ENCODE data around the gene CRIP2. TPM values are rescaled to one million over a fixed set of nuclear protein-coding genes. Genes with fewer than 3 reads are reported as not detected.
A peak's percentile ranks its signal among the peaks of the same experiment; 100 is the strongest.

Gene CRIP2
- total and polyA plus RNA-seq, 7 donors = 23.1 to 71.8 (median 32.2) TPM

DNA sequence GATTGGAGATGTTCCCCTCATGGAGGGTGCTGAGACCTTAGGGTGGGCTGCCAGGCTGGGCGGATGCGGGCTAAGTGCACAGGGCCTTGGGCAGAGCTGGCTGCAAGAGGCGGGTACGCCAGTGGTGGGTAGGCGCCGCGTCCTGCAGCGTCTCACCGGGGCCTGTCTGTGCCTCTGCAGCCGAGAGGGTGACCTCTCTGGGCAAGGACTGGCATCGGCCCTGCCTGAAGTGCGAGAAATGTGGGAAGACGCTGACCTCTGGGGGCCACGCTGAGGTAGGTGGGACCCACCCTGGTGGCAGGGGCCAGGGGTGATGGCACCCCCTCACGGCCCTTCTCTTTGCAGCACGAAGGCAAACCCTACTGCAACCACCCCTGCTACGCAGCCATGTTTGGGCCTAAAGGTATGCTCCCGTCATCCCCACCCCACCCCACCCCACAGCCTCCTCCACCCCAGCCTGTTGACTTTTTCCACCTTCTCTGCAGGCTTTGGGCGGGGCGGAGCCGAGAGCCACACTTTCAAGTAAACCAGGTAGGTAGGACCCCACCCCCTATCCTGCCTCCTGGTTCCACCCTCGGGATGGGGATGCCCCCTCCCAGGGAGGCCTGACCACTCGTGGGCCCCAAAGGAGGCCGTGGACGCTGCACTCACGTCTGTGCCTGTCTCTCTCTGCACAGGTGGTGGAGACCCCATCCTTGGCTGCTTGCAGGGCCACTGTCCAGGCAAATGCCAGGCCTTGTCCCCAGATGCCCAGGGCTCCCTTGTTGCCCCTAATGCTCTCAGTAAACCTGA lies 13.6 kb downstream of the CRIP2 start:
- no peaks in the 10 kb centered on the region for H3K9me3 ChIP-seq
- DNase-seq (peak; percentile 18 to 53), ATAC-seq (no peak)
- intact Hi-C loops (cut with DNase I) = loop anchor here (2.0 to 5.0 kb wide), 2 partner anchors 41 to 115 kb away; no protein-coding TSS in a partner anchor
- peaks cover 7% of the 10 kb centered on the region for H3K4me1 ChIP-seq
- peak overlapping the region; percentile 60 for H3K27ac ChIP-seq
- TF ChIP-seq, protein P1, sequence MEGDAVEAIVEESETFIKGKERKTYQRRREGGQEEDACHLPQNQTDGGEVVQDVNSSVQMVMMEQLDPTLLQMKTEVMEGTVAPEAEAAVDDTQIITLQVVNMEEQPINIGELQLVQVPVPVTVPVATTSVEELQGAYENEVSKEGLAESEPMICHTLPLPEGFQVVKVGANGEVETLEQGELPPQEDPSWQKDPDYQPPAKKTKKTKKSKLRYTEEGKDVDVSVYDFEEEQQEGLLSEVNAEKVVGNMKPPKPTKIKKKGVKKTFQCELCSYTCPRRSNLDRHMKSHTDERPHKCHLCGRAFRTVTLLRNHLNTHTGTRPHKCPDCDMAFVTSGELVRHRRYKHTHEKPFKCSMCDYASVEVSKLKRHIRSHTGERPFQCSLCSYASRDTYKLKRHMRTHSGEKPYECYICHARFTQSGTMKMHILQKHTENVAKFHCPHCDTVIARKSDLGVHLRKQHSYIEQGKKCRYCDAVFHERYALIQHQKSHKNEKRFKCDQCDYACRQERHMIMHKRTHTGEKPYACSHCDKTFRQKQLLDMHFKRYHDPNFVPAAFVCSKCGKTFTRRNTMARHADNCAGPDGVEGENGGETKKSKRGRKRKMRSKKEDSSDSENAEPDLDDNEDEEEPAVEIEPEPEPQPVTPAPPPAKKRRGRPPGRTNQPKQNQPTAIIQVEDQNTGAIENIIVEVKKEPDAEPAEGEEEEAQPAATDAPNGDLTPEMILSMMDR (IDR thresholded peaks at IDR 0.05) = no peak
- WGBS, 3 donors = 80 to 83% (median 81%) methylated on average over 25 to 26 of the region's 26 CpGs
- H3K27me3 ChIP-seq (ENCODE audit: insufficient read depth in 3 of 3, low read length in 2 of 3) = peaks cover 0 to 22% (median 0%) of the 10 kb centered on the region in 3 donors
- H3K4me3 ChIP-seq = peak overlapping the region; percentile 75
- H3K36me3 ChIP-seq (ENCODE audit: insufficient read depth in 1 of 2, low read depth in 1 of 2) = no peaks in the 10 kb centered on the region

DNA sequence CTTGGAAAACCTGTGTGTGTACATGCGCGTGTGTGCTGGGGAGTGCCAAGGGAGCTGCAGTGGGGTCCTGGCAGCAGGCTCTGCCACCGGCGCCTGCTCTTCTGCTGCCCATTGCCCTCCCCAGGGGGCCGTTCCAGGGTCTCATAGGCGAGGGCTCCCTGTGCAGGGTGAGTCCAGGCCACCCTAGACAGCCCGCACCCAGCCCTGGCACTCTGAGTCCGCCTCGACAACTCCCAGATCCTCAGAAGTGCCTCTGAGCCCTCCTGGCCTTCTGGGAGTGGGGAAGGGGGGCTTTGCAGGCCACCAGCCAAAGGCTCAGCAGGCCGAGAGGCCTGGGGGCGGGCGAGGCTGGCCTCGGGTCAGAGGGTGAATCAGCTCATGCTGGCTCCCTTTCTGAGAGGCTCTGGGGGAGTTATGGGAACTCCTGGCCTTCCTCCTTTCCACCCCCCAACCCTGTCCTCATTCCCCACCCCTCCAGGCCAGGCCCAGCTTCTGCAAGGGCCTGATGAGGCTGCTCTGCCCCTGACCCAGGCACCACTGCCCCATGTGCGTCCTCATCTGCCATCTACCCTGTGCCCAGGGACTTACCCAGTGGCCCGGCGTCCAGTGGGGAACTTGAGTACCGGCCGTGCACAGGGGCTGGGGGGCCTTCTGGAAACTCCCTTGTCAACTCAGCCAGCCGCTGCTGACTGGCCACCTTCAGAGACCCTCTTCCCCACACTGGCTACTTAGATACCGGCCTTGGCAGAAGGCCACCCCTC lies 14.3 kb downstream of the CRIP2 start:
- Histone ChIP-seq H3K27me3 (ENCODE audit: insufficient read depth in 3 of 3, low read length in 2 of 3) (peaks cover 0 to 22% (median 0%) of the 10 kb centered on the region in 3 donors), H3K27ac (no peak overlapping the region), H3K9me3 (no peaks in the 10 kb centered on the region), H3K36me3 (ENCODE audit: insufficient read depth in 1 of 2, low read depth in 1 of 2) (no peaks in the 10 kb centered on the region), H3K4me1 (peaks cover 6% of the 10 kb centered on the region), H3K4me3 (peak overlapping the region; percentile 75)
- TF ChIP-seq, protein P1 (IDR thresholded peaks at IDR 0.05) = no peak
- ATAC-seq = no peak
- intact Hi-C loops (cut with DNase I) = loop anchor here (1.0 to 5.0 kb wide), 3 partner anchors 42 to 119 kb away; no protein-coding TSS in a partner anchor
- DNase-seq = peak; percentile 32 to 58
- 65 to 73% (median 68%) methylated on average over 19 to 20 of the region's 20 CpGs for WGBS, 3 donors

DNA sequence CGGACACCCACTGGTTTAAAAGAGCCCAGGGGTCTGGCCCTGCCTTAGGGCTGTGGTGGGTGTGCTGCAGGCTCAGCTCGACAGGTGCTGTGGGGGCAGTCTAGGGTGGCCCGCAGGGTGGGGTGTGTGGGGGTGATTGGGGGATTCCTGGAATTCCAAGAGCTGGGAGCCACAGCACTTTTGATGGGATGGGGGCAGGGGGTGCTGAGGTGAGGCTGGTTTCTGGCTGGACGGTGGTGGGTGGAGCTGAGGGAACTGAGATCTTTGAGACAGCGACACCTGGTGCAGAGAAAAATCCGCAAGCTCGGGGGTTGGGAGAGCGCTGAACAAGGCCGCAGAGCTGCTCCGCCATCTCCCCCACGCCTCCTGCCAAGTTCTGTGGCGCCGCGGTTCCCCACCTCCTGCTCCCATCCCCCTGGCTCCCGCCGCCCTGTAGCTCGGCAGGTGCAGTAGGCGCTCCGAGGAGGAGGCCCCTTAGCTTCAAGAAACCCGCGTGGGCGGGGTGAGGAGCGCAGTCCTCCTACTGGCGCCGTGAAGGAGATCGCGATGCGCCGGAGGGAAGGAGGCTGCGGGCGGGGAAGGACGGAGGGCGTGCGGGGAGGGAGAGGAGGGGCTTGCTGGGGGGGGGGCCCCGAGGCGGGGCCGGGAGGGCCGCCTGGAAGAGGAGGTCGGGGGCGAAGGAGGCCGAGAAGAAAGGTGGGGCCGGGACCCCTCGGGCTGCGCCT lies 15.1 kb downstream of the CRIP2 start:
- Histone ChIP-seq H3K9me3 (no peaks in the 10 kb centered on the region), H3K4me3 (peak overlapping the region; percentile 75), H3K4me1 (peaks cover 6% of the 10 kb centered on the region), H3K27me3 (ENCODE audit: insufficient read depth in 3 of 3, low read length in 2 of 3) (peaks cover 0 to 22% (median 0%) of the 10 kb centered on the region in 3 donors), H3K36me3 (ENCODE audit: insufficient read depth in 1 of 2, low read depth in 1 of 2) (no peaks in the 10 kb centered on the region), H3K27ac (peak overlapping the region; percentile 83)
- 2% methylated on average over 26 to 42 of the region's 44 CpGs for WGBS, 3 donors
- ATAC-seq = peak in 3 of 4 donors; percentile 26 to 50 (median 27)
- DNase-seq = peak; percentile 82 to 89
- TF ChIP-seq, protein P1 (IDR thresholded peaks at IDR 0.05) = peak; percentile 53
- intact Hi-C loops (cut with DNase I) = loop anchor here (1.0 to 10.0 kb wide), 5 partner anchors 38 to 805 kb away; partner anchors contain the start of genes INF2 (in 1 of the 2) and TMEM121 (in 1 of the 2)

DNA sequence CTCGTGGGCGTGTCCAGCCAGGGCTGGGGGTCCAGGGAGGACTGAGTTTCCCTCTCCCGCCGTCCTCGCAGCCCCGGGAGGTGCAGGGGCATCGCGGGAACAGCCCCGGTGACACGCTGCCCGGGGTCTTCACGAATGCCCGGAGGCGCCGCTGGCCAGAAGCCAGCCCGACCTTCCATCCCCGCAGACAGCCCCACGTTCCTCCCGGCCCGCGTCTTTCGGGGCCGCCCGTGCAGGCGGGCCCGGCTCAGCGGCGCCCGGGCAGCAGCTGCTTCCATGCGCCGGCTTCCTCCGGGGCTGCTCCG lies 15.6 kb downstream of the CRIP2 start:
- Histone ChIP-seq H3K27me3 (ENCODE audit: insufficient read depth in 3 of 3, low read length in 2 of 3) (peaks cover 0 to 22% (median 0%) of the 10 kb centered on the region in 3 donors), H3K36me3 (ENCODE audit: insufficient read depth in 1 of 2, low read depth in 1 of 2) (no peaks in the 10 kb centered on the region), H3K4me1 (peaks cover 8% of the 10 kb centered on the region), H3K9me3 (no peaks in the 10 kb centered on the region), H3K4me3 (peak overlapping the region; percentile 75), H3K27ac (peak overlapping the region; percentile 83)
- TF ChIP-seq, protein P1 (IDR thresholded peaks at IDR 0.05) = no peak
- ATAC-seq (peak in 1 of 4 donors; percentile 0), DNase-seq (peak in 1 of 2 donors; percentile 54)
- intact Hi-C loops (cut with DNase I) = loop anchor here (5.0 to 10.0 kb wide), 2 partner anchors 37 to 805 kb away; partner anchors contain the start of genes INF2 (in 1 of the 2) and TMEM121 (in 1 of the 2)
- 0% methylated on average over 10 to 33 of the region's 33 CpGs for WGBS, 3 donors
